Activated CD8-positive, alpha-beta memory T cell treated with anti-CD3 and anti-CD28 coated beads, Interleukin-2, amount 50 U/mL, for 1 hour (primary cell): ENCODE measurements around the gene EYA2.
"Not testable (repeated sequence)": the region's sequence is repeated elsewhere in the genome, so short reads cannot be mapped to it uniquely, and the experiment has no call there.

Experiments
- DNase-seq: peaks from one replicate; pipeline ENCODE4 v3.0.0-alpha.2; 2020; ENCODE audit errors: extremely low read depth

Gene EYA2

GRCh38 chr20:46953596-46953995 lies 59.0 kb downstream of the EYA2 start:
- no peak for DNase-seq

GRCh38 chr20:46954490-46955038 lies 59.9 kb downstream of the EYA2 start:
- no peak for DNase-seq

- no peak for DNase-seq
Observed at GRCh38 chr20:46955601-46956556, 61.2 kb downstream of the EYA2 start.

- no peak for DNase-seq
Observed at GRCh38 chr20:46959081-46959692, 64.5 kb downstream of the EYA2 start.

GRCh38 chr20:46959821-46960220 lies 65.2 kb downstream of the EYA2 start:
- no peak for DNase-seq

- no peak for DNase-seq
Observed at GRCh38 chr20:46960536-46960935, 65.9 kb downstream of the EYA2 start.

GRCh38 chr20:46961968-46962367 lies 67.3 kb downstream of the EYA2 start:
- not testable (repeated sequence) for DNase-seq

GRCh38 chr20:46962452-46963195 lies 68.0 kb downstream of the EYA2 start:
- no peak for DNase-seq

GRCh38 chr20:46963196-46963529 lies 68.5 kb downstream of the EYA2 start:
- DNase-seq, result no peak

- no peak for DNase-seq
Observed at GRCh38 chr20:46963758-46964617, 69.3 kb downstream of the EYA2 start.

GRCh38 chr20:46964618-46965455 lies 70.2 kb downstream of the EYA2 start:
- DNase-seq, result no peak

- no peak for DNase-seq
Observed at GRCh38 chr20:46965477-46965876, 70.8 kb downstream of the EYA2 start.

GRCh38 chr20:46967646-46968045 lies 73.0 kb downstream of the EYA2 start:
- DNase-seq, result no peak

GRCh38 chr20:46970937-46971630 lies 76.4 kb downstream of the EYA2 start:
- DNase-seq, result no peak

GRCh38 chr20:46973766-46974165 lies 79.1 kb downstream of the EYA2 start:
- no peak for DNase-seq

- DNase-seq, result no peak
Observed at GRCh38 chr20:46974669-46975434, 80.2 kb downstream of the EYA2 start.

GRCh38 chr20:46975976-46976375 lies 81.3 kb downstream of the EYA2 start:
- DNase-seq, result no peak

- no peak for DNase-seq
Observed at GRCh38 chr20:46977204-46977603, 82.6 kb downstream of the EYA2 start.
